Neural crest cell (in vitro differentiated cells): Measurements from ENCODE around the gene FBRS. TPM values are rescaled to one million over a fixed set of nuclear protein-coding genes. Genes with fewer than 3 reads are reported as not detected.

Experiments used
- DNase-seq: peaks from one replicate; pipeline ENCODE4 v3.0.0; 2021; ENCODE audit warnings: low read depth, mixed read lengths, low spot score
- H3K27ac Mint-ChIP-seq: one replicate; pipeline ENCODE4 v1.8.0; 2021; ENCODE audit warnings: mild to moderate bottlenecking, mixed read lengths; ENCODE audit not compliant: unreplicated experiment
- H3K27me3 Mint-ChIP-seq: 2 replicates; pipeline ENCODE4 v1.8.0; 2021; ENCODE audit warnings: low read depth, mild to moderate bottlenecking, mixed read lengths
- H3K36me3 Mint-ChIP-seq: 2 replicates; pipeline ENCODE4 v1.8.0; 2021; ENCODE audit warnings: low read depth, mild to moderate bottlenecking, mixed read lengths
- H3K4me1 Mint-ChIP-seq: 2 replicates; pipeline ENCODE4 v1.8.0; 2021; ENCODE audit warnings: mixed read lengths
- H3K4me3 Mint-ChIP-seq: one replicate; pipeline ENCODE4 v1.8.0; 2021; ENCODE audit warnings: mild to moderate bottlenecking, mixed read lengths
- H3K9me3 Mint-ChIP-seq: 2 replicates; pipeline ENCODE4 v1.8.0; 2021; ENCODE audit warnings: mixed read lengths
- total RNA-seq: library from RNA; stranded (reverse); gene quantifications from 2 replicates; pipeline ENCODE4 v1.2.1, GENCODE V29; 2021
- TF ChIP-seq, protein P1 (sequence below): fragments of 200-600 bp; sonication (generic); conservative IDR thresholded peaks from 2 replicates; pipeline ENCODE4 v1.5.0; 2021; ENCODE audit warnings: antibody characterized with exemption, mild to moderate bottlenecking

The FBRS gene
- total RNA-seq, 1 donor from 2014 or later, result 67.1 TPM

GRCh38 chr16:30658731-30659506 lies 688 bp downstream of the FBRS start:
- no peak for DNase-seq
- H3K9me3 Mint-ChIP-seq, result no peaks in the 10 kb centered on the region
- H3K4me1 Mint-ChIP-seq, result peaks cover 39% of the 10 kb centered on the region
- H3K36me3 Mint-ChIP-seq, result peaks cover 9% of the 10 kb centered on the region
- peak overlapping the region; percentile 97 for H3K4me3 Mint-ChIP-seq
- TF ChIP-seq, protein P1, sequence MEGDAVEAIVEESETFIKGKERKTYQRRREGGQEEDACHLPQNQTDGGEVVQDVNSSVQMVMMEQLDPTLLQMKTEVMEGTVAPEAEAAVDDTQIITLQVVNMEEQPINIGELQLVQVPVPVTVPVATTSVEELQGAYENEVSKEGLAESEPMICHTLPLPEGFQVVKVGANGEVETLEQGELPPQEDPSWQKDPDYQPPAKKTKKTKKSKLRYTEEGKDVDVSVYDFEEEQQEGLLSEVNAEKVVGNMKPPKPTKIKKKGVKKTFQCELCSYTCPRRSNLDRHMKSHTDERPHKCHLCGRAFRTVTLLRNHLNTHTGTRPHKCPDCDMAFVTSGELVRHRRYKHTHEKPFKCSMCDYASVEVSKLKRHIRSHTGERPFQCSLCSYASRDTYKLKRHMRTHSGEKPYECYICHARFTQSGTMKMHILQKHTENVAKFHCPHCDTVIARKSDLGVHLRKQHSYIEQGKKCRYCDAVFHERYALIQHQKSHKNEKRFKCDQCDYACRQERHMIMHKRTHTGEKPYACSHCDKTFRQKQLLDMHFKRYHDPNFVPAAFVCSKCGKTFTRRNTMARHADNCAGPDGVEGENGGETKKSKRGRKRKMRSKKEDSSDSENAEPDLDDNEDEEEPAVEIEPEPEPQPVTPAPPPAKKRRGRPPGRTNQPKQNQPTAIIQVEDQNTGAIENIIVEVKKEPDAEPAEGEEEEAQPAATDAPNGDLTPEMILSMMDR, result no peak
- peak overlapping the region; percentile 99 for H3K27ac Mint-ChIP-seq
- peaks cover 3% of the 10 kb centered on the region for H3K27me3 Mint-ChIP-seq

DNA sequence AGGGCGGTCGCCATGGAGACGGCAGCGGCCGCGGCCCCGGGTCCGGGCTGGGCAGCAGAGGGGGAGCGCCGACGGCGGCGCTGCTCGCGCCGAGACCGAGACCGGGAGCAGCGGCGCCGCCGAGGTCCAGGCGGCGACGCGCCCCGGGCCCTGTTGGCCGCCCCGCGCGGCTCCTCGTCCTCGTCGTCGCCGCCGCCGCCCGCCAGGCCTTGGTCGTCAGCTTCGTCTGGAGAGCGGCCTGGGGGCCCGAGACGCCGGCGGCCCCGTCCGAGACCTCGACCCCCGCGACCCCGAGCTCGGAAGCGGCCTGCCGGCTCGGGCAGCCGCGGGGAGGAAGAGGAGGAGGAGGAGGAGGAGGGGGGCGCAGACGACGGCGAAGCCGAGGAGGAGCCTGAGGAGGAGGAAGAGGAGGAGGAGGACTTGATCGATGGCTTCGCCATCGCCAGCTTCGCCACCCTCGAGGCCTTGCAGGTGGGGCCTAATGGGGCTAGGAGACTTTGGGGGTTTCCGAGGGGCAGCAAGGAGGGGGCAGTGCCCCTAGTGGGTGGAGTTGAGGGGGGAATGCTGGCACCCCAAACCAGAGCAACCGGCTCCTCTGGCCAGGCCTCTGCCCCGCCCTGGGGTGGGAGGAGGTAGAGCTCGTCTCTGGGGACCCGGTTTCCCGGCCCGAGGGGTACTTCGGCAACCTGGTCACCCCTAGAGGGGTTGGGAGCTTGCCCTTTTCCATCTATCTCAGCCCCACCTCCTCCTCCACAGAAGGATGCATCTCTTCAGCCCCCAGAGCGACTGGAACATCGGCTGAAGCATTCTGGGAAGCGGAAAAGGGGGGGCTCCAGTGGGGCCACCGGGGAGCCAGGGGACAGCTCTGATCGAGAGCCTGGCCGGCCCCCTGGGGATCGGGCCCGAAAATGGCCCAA lies 1.5 kb downstream of the FBRS start:
- TF ChIP-seq, protein P1, result no peak
- Mint-ChIP-seq H3K27me3 (peaks cover 3% of the 10 kb centered on the region), H3K4me3 (peak overlapping the region; percentile 79), H3K36me3 (peaks cover 9% of the 10 kb centered on the region), H3K27ac (no peak overlapping the region), H3K4me1 (peaks cover 39% of the 10 kb centered on the region), H3K9me3 (no peaks in the 10 kb centered on the region)
- DNase-seq, result no peak

GRCh38 chr16:30660424-30661261 lies 2.4 kb downstream of the FBRS start:
- no peak for DNase-seq
- TF ChIP-seq, protein P1, result no peak
- H3K4me3 Mint-ChIP-seq, result peak overlapping the region; percentile 79
- H3K4me1 Mint-ChIP-seq, result peaks cover 39% of the 10 kb centered on the region
- H3K27ac Mint-ChIP-seq, result no peak overlapping the region
- H3K9me3 Mint-ChIP-seq, result no peaks in the 10 kb centered on the region
- peaks cover 3% of the 10 kb centered on the region for H3K27me3 Mint-ChIP-seq
- peaks cover 9% of the 10 kb centered on the region for H3K36me3 Mint-ChIP-seq

DNA sequence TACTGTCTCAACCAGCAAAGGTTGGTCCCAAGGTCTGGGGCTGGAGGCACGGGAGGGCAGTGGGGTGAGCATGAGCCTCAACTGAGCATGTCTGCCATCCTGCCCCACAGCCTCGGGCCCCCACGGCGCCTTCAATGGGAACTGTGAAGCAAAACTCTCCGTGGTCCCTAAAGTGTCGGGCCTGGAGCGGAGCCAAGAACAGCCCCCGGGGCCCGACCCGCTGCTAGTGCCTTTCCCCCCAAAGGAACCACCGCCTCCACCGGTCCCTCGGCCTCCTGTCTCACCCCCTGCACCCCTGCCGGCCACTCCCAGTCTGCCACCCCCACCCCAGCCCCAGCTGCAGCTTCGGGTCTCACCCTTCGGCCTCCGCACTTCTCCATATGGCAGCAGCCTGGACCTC lies 4.2 kb downstream of the FBRS start:
- TF ChIP-seq, protein P1, result no peak
- H3K27ac Mint-ChIP-seq, result peak overlapping the region; percentile 43

DNA sequence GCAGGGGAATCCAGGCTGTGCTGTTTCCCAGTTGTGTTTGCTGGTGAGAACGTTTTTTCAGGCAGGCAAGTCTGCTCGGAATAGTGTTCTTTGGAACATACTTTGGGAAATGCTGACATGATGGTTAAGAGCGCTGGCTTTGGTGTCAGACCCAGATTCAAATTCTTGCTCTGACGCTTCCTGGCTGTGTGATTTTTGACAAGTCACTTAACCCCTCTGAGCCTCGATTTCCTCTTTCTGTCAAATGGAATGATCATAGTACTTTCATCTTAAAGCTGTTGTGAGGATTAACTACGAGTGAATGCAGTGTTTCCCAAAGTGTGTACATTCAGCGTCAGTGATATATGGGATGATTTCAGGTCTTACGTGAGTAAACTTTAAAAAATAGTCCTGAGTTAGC lies 4.8 kb downstream of the FBRS start:
- H3K4me1 Mint-ChIP-seq, result peaks cover 27% of the 10 kb centered on the region
- H3K4me3 Mint-ChIP-seq, result peak overlapping the region; percentile 74
- TF ChIP-seq, protein P1, result no peak
- peaks cover 2% of the 10 kb centered on the region for H3K27me3 Mint-ChIP-seq
- no peaks in the 10 kb centered on the region for H3K9me3 Mint-ChIP-seq
- H3K36me3 Mint-ChIP-seq, result peaks cover 13% of the 10 kb centered on the region
- no peak for DNase-seq
- H3K27ac Mint-ChIP-seq, result no peak overlapping the region

More for the DNA sequence above, 4.2 kb downstream of the FBRS start:
- H3K36me3 Mint-ChIP-seq, result peaks cover 9% of the 10 kb centered on the region
- no peak for DNase-seq
- H3K27me3 Mint-ChIP-seq, result peaks cover 3% of the 10 kb centered on the region
- peak overlapping the region; percentile 79 for H3K4me3 Mint-ChIP-seq
- no peaks in the 10 kb centered on the region for H3K9me3 Mint-ChIP-seq
- H3K4me1 Mint-ChIP-seq, result peaks cover 30% of the 10 kb centered on the region
